ENCODE data around the gene UROS.

The UROS gene

DNA sequence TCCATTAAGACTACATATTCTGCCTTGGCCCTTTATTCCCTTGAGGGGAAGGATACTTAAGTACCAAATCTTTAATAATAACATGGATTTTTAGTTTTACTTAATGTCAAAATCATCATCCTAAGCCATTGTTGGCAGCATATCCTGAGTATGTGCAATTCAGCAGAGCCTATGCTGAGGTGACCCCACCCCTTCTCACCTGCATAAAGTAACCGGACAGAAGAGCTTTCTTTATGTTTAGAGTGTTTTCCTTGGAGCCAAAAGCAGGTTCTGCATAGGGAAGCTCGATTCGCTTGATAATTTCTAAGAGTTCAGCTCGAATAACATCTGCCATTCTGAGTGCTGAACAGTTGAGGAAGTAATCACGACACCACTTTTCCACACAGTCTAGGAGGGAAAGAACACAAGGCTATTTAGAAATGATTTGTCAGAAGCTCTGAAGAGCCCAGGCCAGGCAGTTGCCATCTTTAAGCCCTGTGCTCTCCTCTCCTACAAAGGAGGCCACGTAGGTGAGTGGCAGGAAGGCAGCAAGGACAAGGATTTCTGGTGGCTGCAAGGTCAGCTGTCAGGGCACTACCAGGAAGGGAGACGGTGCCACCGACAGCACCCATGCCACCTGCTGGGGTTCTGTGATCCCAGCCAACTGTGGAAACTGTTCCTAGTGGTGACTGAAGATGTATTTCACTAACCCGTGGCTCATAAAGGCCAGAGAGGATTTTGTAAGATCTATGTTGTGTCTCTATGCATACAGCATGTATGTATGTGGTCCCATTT, 15.9 kb upstream of the UROS start:
- DNase-seq (ENCODE audit: low read depth): no peak
- TF ChIP-seq, protein P1, sequence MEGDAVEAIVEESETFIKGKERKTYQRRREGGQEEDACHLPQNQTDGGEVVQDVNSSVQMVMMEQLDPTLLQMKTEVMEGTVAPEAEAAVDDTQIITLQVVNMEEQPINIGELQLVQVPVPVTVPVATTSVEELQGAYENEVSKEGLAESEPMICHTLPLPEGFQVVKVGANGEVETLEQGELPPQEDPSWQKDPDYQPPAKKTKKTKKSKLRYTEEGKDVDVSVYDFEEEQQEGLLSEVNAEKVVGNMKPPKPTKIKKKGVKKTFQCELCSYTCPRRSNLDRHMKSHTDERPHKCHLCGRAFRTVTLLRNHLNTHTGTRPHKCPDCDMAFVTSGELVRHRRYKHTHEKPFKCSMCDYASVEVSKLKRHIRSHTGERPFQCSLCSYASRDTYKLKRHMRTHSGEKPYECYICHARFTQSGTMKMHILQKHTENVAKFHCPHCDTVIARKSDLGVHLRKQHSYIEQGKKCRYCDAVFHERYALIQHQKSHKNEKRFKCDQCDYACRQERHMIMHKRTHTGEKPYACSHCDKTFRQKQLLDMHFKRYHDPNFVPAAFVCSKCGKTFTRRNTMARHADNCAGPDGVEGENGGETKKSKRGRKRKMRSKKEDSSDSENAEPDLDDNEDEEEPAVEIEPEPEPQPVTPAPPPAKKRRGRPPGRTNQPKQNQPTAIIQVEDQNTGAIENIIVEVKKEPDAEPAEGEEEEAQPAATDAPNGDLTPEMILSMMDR (conservative IDR thresholded peaks at IDR 0.05; ENCODE audit: control insufficient read depth, insufficient read depth, low read depth, low read length): no peak
- H3K4me3 ChIP-seq (ENCODE audit: control insufficient read depth, low read depth, low read length): no peak overlapping the region

DNA sequence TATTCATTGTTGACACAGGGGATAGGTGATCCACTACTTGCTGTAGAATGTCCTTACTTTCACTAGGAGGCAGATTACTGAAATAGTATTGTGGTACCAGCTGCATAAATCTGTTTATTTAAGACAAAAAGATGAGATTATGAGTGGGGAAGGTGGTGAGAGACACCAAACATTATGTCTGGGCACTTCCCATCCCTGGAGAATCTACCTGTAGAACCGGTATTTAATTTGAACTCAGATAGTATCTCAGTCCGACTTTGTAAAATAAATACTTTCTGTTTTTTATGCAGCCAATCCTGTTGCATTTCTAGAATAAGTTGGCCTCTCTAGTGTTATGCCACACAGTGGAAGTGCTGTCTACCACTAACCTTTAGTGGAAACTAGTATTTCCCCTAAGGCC, 13.7 kb upstream of the UROS start:
- TF ChIP-seq, protein P1 (conservative IDR thresholded peaks at IDR 0.05; ENCODE audit: control insufficient read depth, insufficient read depth, low read depth, low read length): no peak
- no peak for DNase-seq (ENCODE audit: low read depth)
- no peak overlapping the region for H3K4me3 ChIP-seq (ENCODE audit: control insufficient read depth, low read depth, low read length)

- DNase-seq (ENCODE audit: low read depth): no peak
- TF ChIP-seq, protein P1 (conservative IDR thresholded peaks at IDR 0.05; ENCODE audit: control insufficient read depth, insufficient read depth, low read depth, low read length): no peak
Observed at GRCh38 chr10:125828311-125828710, 5.3 kb upstream of the UROS start.

GRCh38 chr10:125827133-125827532, 4.1 kb upstream of the UROS start:
- TF ChIP-seq, protein P1 (conservative IDR thresholded peaks at IDR 0.05; ENCODE audit: control insufficient read depth, insufficient read depth, low read depth, low read length): no peak
- DNase-seq (ENCODE audit: low read depth): no peak
- H3K4me3 ChIP-seq (ENCODE audit: control insufficient read depth, low read depth, low read length): no peak overlapping the region

More at GRCh38 chr10:125828311-125828710, 5.3 kb upstream of the UROS start:
- H3K4me3 ChIP-seq (ENCODE audit: control insufficient read depth, low read depth, low read length): no peak overlapping the region

DNA sequence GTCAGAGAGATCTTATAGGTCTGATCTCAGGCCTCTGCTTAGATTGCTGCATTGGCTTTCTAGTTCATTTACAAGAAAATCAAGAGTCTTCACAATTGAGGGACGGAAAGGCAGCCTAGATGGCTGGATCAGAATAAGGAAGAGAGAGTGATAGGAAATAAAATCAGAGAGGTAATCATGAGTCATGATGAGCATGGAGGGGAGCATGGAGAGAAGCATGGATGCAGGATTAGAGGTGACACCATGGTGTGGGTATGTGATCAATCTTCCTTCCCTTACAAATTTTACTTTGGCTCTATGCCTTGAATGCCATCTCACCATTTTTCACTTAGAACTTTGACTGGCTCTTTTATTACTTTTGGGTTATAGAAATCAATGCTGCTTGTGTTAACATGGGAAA, 1.7 kb upstream of the UROS start:
- peak overlapping the region; percentile 89 for H3K4me3 ChIP-seq (ENCODE audit: control insufficient read depth, low read depth, low read length)
- TF ChIP-seq, protein P1 (conservative IDR thresholded peaks at IDR 0.05; ENCODE audit: control insufficient read depth, insufficient read depth, low read depth, low read length): no peak
- peak; percentile 63 for DNase-seq (ENCODE audit: low read depth)

DNA sequence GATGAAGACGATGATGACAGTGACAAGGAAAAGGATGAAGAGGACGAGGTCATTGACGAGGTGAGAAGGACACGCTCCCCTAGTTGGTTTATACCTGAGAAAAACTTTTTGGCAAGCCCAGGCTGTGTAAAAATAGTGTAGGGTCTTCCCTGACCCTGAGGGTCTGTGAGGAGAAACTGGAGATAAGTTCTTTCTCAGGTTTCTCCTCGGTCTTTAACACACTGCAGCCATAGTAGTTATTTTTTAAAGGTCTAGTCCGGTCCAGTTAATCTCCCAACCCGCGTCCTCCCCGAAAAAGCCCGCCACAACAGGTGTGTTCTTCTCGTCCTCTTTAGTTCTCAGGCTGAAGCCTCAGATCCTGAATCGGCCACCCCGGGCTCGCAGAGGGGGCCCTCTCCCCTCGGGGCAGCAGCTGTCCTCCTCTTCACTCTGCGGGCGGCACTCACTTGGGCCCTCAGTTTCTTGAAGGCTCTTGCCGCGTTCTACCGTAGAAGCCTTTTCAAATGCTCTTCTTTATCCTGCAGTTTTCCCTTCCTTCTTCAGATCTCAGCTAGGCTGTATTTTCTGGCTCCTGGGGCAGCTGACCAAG, 699 bp upstream of the UROS start:
- DNase-seq (ENCODE audit: low read depth): no peak
- TF ChIP-seq, protein P1 (conservative IDR thresholded peaks at IDR 0.05; ENCODE audit: control insufficient read depth, insufficient read depth, low read depth, low read length): no peak
- H3K4me3 ChIP-seq (ENCODE audit: control insufficient read depth, low read depth, low read length): peak overlapping the region; percentile 89

Data from fibroblast of mammary gland (primary cell).